Amniotic stem cell (primary cell): Measurements from ENCODE around the gene TRIM40.
"Not testable (repeated sequence)": the region's sequence is repeated elsewhere in the genome, so short reads cannot be mapped to it uniquely, and the experiment has no call there.

ENCODE experiments used
- DNase-seq: peaks from one replicate; lab custom pipeline; 2025; lab: John Stamatoyannopoulos, UW

The TRIM40 gene

DNA sequence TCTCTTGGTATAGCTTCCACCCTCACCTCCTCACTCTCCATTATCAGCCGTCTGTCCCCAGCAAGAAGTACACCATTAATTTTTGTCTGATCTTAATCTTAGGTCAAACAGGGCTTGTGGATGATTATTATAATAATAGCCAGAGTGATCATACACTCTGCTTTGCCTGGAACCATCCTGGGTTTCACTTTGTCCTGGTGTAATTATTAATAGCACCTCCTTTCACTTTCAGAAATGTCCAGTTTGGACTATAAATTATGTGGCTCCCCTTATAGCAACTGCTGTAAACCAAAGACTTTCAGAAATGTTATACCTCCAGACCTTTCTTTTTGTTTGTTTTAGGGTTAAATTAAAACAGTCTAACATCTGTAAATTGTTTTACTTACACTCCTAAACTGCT, 22.1 kb upstream of the TRIM40 start:
- DNase-seq, result no peak

GRCh38 chr6:30116724-30117123, 19.2 kb upstream of the TRIM40 start:
- no peak for DNase-seq

- DNase-seq, result not testable (repeated sequence)
Observed at GRCh38 chr6:30118691-30119090, 17.2 kb upstream of the TRIM40 start.

DNA sequence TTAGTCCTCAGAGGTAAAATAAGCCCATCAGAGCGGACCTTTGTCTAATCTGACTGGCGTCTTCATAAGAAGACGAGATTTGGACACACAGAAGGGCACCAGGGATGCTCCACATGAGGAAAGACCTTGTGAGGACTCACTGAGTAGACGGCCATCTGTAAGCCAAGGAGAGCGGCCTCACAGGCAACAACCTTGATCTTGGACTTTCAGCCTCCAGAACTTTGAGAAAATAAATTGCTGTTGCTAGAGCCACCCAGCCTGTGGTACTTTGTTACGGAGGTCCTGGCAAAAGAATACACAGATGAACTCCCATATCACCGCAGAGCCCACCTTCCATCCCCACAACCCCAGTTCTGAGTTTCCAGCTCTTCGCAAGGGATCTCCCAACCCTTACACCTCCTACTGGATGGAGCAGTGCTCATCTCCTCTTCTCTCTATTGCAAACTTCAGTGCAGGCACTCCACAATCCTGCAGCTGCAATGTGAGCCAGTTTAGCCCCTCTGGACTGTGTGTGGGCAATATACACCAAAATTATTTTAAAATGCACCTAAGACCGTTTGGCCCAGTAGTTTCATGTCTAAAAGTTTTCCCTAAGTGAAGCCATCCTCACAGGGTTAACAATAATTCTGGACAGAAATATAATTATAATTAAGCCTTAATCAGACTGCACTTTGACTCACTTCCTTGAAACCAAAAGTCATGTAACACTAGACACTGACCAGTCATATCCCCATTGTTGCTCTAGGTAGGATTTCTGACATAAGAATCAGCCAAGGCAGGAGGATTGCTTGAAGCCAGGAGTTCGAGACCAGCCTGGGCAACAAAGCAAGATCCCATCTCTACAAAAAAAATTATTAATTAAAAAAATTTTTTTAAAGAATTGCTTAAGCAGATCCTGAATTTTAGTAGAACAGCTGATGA, 14.2 kb upstream of the TRIM40 start:
- DNase-seq, result no peak

DNA sequence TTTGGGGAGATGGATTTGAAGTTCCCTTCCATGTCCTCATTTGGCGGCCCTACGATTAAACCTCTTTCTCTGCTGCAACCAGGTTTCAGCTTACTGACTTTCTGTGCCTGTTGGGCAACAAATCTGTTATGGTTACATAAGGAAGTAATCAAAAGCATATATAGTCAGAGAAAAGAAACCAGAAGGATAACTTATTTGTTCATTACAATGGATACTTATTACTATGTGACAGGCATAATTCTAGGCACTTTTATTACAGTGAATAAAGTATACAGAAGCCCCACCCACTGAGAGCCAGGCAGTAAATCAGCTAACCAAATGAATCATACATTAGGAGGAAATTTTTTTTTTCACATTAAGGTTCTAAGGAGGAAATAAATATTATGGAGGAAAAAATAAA, 13.4 kb upstream of the TRIM40 start:
- DNase-seq, result no peak

GRCh38 chr6:30127238-30128093, 8.5 kb upstream of the TRIM40 start:
- DNase-seq, result no peak

DNA sequence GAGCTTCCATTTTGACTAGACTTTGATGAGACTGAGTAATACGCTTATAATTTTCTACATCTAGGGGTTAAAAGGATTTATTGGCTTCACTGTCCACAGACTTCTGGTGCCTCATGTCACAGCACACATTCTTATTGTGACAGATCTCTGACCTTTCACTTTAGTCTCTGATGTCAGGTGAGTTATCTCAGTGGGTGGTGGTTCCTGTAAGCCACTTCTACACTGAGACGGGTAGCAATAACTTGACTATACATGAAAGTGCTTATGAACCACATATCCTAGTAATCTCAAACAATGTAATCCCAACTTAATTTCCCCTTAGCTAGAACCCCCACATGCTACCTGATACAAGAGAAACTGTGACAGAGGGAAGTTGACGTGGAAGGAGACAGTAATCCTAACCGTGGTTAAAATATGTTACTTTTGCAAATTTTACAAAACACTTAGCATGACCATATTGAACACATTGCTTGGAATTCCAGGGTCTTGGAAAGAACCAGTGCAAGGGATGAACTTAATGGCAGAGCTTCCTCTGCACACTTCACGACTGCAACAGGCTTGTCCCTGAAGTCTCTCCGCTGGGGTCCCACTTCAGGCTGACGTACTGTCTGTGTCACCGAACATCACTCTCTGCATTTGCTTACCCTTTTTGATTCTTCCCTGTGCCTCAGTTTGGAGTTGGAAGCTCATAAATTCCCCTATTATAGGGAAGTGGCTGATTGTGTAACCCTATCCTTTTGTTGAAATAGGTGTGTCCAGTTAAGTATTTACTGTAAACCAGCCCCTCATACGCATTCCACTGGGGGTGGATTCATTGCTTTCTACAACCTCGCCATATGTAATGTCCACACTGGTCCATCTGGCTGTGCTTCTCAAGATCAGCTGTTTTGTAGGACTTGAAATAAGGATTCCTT, 6.4 kb upstream of the TRIM40 start:
- DNase-seq, result no peak

DNA sequence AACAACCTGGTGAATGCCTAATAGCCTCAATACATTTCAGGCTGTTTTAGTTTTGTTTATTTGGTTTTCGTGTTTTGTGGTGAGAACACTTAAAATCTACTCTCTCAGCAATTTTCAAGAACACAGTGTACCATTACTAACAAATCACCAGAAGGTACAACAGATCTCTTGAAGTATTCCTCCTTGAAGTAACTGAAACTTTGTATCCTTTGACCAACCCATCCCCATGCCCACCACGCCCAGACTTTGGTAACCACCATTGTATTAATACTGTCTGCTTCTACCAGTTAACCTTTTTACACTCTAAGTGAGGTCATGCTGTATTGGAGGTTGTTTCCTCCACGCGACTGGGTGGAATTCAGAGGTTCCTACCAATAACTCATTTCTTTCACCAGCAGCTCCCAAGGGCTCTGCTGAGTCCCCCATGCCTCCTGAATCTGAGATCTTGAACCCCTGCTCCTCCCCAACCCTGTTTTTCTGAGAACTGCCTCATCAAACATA, 5.7 kb upstream of the TRIM40 start:
- DNase-seq, result no peak

- DNase-seq, result peak; percentile 69
Observed at GRCh38 chr6:30130887-30131862, 4.8 kb upstream of the TRIM40 start.

DNA sequence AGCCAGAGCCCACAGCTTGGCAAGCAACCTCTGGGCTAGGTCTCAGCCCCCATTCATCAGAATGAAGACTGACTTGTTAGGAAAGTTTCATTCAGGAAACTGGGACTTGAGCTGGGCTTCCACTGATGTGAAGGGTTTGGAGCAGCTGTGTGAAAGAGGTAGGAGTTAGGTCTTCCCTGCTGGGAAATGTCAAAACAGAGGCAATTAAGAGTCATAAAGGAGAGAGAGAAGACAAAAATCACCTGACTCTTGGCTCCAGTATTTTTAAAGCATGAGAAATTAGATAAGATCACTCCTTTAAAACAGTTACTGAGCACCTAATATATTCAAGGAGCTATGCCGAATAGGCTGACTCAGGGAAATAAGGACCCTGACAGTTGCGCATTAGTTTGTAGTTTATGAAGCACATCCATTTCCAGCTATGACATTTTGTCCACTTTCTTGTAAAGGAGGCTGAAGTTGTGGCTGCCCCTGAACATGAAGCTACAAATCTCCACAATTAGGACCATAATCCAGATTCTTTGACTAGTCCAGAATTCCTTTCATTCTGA, 3.9 kb upstream of the TRIM40 start:
- DNase-seq, result no peak

GRCh38 chr6:30135147-30135546, 793 bp upstream of the TRIM40 start:
- DNase-seq, result no peak

- no peak for DNase-seq
Observed at GRCh38 chr6:30136570-30137286, 788 bp downstream of the TRIM40 start.

DNA sequence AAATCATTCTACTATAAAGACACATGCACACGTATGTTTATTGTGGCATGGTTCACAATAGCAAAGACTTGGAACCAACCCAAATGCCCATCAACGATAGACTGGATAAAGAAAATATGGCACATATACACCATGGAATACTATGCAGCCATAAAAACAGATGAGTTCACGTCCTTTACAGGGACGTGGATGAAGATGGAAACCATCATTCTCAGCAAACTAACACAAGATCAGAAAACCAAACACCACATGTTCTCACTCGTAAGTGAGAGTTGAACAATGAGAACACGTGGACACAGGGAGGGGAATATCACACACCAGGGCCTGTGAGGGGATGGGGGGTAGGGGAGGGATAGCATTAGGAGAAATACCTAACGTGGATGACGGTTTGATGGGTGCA, 4.3 kb downstream of the TRIM40 start:
- DNase-seq, result not testable (repeated sequence)

DNA sequence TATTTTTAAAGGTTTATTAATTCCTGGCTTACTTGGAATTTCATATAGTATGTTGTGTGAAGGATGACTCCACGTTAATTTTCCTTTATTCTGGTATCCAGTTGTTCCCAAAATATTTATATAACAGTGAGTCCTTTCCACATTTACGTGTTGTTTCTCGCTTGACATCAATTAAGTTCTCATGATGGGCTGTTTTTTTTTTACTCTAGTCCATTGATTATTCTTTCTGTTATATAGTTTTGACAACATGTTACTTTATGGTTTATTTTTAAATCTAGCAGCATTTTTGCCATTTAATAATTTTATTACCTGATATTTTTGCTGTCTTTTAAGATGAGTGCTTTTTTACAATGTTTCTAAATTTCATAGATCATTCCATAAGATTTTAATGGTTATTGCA, 6.7 kb downstream of the TRIM40 start:
- DNase-seq, result no peak

- no peak for DNase-seq
Observed at GRCh38 chr6:30143780-30144179, 7.8 kb downstream of the TRIM40 start.

GRCh38 chr6:30144811-30145210, 8.9 kb downstream of the TRIM40 start:
- DNase-seq, result no peak

DNA sequence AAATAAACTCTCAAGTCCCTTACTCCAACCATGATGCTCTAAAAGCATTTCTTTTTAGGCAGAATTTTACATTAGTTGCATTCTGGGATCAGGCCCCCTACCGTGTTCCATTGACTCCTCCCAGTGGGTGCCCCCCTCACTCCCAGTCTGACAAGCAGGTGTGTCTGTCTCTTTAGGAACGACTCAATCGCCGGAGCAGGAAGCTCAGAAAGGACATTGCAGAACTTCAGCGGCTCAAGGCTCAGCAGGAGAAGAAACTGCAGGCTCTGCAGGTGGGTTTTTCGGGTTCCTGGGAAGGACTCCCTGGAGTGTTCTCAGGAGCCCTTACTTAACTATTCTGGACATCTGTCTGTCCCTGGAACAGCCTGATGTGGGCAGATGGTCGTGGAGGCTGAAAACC, 9.9 kb downstream of the TRIM40 start:
- no peak for DNase-seq

GRCh38 chr6:30147096-30147495, 11.2 kb downstream of the TRIM40 start:
- DNase-seq, result no peak

DNA sequence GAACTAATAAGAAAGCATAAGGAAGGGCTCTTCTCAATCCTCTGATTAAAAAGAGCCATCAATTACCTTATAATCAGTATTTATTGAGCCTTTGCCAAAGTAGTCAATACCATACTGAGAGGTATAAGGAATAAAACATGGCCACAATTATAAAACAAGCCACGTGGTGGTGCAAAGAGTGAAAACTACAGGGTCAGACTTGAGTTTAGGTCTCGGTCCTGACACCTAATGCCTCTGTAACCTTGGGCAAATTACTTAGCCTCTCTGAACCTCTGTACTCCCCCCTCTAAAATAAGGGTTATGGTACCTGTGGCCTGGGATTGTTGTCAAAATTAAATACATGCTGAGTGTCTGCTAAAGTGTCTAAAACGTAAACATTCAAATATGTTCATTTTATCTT, 13.3 kb downstream of the TRIM40 start:
- DNase-seq, result no peak
